ENCODE measurements around the gene CD59.

DNA sequence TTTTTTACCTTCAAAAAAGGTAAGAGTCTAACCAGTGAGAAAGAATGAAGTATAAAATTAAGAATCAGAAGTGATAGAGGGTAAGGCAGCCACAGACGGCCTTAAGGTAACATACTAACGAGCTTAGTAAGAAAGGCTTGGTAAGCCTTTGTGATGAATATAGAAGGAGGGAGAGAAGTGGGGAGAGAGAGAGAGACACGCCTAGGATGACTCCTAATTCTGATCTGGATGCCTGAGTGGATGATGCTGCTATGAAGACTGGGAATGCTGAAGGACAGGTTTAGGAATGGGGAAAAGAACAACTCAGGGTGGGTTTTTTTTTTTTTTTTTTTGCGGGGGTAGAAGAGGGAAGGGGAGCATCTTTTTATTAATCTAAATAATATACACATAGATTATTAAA lies 33.3 kb upstream of the CD59 start:
- TF ChIP-seq, protein P1, sequence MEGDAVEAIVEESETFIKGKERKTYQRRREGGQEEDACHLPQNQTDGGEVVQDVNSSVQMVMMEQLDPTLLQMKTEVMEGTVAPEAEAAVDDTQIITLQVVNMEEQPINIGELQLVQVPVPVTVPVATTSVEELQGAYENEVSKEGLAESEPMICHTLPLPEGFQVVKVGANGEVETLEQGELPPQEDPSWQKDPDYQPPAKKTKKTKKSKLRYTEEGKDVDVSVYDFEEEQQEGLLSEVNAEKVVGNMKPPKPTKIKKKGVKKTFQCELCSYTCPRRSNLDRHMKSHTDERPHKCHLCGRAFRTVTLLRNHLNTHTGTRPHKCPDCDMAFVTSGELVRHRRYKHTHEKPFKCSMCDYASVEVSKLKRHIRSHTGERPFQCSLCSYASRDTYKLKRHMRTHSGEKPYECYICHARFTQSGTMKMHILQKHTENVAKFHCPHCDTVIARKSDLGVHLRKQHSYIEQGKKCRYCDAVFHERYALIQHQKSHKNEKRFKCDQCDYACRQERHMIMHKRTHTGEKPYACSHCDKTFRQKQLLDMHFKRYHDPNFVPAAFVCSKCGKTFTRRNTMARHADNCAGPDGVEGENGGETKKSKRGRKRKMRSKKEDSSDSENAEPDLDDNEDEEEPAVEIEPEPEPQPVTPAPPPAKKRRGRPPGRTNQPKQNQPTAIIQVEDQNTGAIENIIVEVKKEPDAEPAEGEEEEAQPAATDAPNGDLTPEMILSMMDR (IDR thresholded peaks at IDR 0.05 in 4 of 5, conservative IDR thresholded peaks at IDR 0.05 in 1 of 5) = no peak
- no peak for TF ChIP-seq POLR2A (IDR thresholded peaks at IDR 0.05)
